Measurements from ENCODE around the gene LCT.
"Not testable (repeated sequence)": the region's sequence is repeated elsewhere in the genome, so short reads cannot be mapped to it uniquely, and the experiment has no call there.

Gene LCT

GRCh38 chr2:135831180-135831812, 5.7 kb downstream of the LCT start:
- no peak for DNase-seq (ENCODE audit: low spot score)

- DNase-seq (ENCODE audit: low spot score), result no peak
Measured at GRCh38 chr2:135829378-135830135, 7.4 kb downstream of the LCT start.

- DNase-seq (ENCODE audit: low spot score), result no peak
Measured at GRCh38 chr2:135826544-135826943, 10.4 kb downstream of the LCT start.

GRCh38 chr2:135825550-135826176, 11.3 kb downstream of the LCT start:
- DNase-seq (ENCODE audit: low spot score), result no peak

- DNase-seq (ENCODE audit: low spot score), result no peak
Measured at GRCh38 chr2:135825131-135825530, 11.9 kb downstream of the LCT start.

- DNase-seq (ENCODE audit: low spot score), result no peak
Measured at GRCh38 chr2:135822855-135823254, 14.1 kb downstream of the LCT start.

- no peak for DNase-seq (ENCODE audit: low spot score)
Measured at GRCh38 chr2:135821190-135821589, 15.8 kb downstream of the LCT start.

GRCh38 chr2:135820003-135820618, 16.9 kb downstream of the LCT start:
- DNase-seq (ENCODE audit: low spot score), result no peak

- peak; percentile 41 for DNase-seq (ENCODE audit: low spot score)
Measured at GRCh38 chr2:135818937-135819610, 17.9 kb downstream of the LCT start.

- DNase-seq (ENCODE audit: low spot score), result no peak
Measured at GRCh38 chr2:135817951-135818350, 19.0 kb downstream of the LCT start.

GRCh38 chr2:135817466-135817865, 19.5 kb downstream of the LCT start:
- DNase-seq (ENCODE audit: low spot score), result no peak

- DNase-seq (ENCODE audit: low spot score), result no peak
Measured at GRCh38 chr2:135815269-135815668, 21.7 kb downstream of the LCT start.

- DNase-seq (ENCODE audit: low spot score), result no peak
Measured at GRCh38 chr2:135812907-135813511, 24.0 kb downstream of the LCT start.

- DNase-seq (ENCODE audit: low spot score), result not testable (repeated sequence)
Measured at GRCh38 chr2:135807874-135808273, 29.1 kb downstream of the LCT start.

GRCh38 chr2:135803278-135803677, 33.7 kb downstream of the LCT start:
- DNase-seq (ENCODE audit: low spot score), result no peak

- no peak for DNase-seq (ENCODE audit: low spot score)
Measured at GRCh38 chr2:135802350-135802749, 34.6 kb downstream of the LCT start.

- no peak for DNase-seq (ENCODE audit: low spot score)
Measured at GRCh38 chr2:135800513-135801460, 36.2 kb downstream of the LCT start.

- no peak for DNase-seq (ENCODE audit: low spot score)
Measured at GRCh38 chr2:135799738-135800137, 37.2 kb downstream of the LCT start.

GRCh38 chr2:135798762-135799161, 38.2 kb downstream of the LCT start:
- peak; percentile 14 for DNase-seq (ENCODE audit: low spot score)

GRCh38 chr2:135798275-135798705, 38.7 kb downstream of the LCT start:
- DNase-seq (ENCODE audit: low spot score), result no peak

All from AG08395 (cell line).